Measurements from ENCODE around the gene CLIC1. TPM values are rescaled to one million over a fixed set of nuclear protein-coding genes. Genes with fewer than 3 reads are reported as not detected.

CLIC1 gene
- total RNA-seq, 3 donors from 2014 or later: 266 to 325 (median 318) TPM

DNA sequence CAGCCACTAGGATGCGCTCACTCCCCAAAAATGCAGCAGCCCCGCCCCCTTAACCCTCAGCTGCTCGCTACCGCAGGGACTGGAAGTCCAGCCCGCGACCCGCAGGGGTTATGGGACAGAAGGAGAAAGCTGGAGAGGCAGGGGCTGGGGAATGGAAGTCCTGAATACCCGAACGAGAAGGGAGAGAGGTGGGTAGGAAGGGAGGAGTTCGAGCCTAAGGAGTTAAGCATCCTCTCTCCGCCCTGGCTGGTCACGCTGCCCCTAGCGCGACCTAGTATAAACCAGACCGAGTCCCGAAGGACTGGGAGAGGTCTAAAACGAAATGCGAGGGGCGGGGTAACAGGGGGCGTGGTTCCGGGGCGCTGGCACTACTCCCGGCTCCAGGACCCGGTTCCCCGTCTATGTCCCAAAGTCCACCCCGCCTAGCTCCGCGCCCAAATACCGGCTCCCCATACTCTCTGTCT is 6.8 kb downstream of the CLIC1 start:
- intact Hi-C loops (cut with DNase I; ENCODE audit: low total_unique reads): loop anchor here (5.0 kb wide), 1 partner anchor 103 kb away; no protein-coding TSS in a partner anchor

DNA sequence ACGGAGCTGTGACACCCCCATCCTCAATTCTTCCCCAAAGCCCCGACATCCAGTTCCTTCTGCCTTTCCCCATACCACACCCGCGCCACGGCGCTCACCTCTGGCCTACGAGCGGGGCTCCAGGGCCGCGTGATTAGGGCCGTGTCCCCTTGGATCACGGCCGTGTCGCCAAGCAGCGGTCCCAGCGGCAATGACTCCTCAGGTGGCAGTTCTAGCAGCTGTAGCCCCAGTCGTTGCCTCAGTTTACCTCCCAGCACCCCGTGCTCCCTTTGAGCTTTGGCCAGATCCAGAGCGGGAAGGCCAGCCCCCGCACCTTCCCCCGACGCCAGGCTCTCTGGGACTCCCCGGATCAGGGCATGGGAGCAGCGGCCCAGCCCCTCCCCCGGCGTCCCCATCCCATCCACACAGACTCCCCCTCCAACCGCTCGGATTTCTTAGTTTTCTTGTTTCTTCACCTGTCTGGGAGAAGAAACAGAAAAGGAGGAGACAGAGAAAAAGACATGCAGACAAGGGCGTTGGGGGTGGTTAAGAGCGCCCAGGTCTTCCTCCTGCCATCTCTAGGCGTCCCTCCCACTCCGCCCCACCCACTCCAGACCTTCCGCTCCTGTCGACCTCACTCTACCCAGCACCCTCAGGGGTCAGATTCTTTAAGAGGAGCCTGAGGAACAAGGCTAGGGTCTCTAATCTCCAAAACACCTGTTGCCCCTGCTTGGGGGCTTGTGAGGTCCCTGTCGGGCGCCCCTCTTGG is 7.4 kb downstream of the CLIC1 start, which contains the start of gene DDAH2:
Gene DDAH2, minus strand, starts transcription at position 533 of the 748 bp plus-strand sequence. Its CDS starts 138 bp downstream, at position 395.
- Histone ChIP-seq H3K4me3 (peak within 1 kb of the TSS; percentile 82 to 92 (median 88)), H3K4me1 (peaks cover 0 to 5% of the 10 kb centered on the region in 2 donors), H3K27me3 (no peaks in the 10 kb centered on the region), H3K9me3 (no peaks in the 10 kb centered on the region), H3K36me3 (peaks cover 6% of the 10 kb centered on the region), H3K27ac (peak within 1 kb of the TSS; percentile 97 to 98)
- TF ChIP-seq CTCF (IDR thresholded peaks at IDR 0.05) (no peak), POLR2AphosphoS5 (IDR thresholded peaks at IDR 0.05) (no peak), POLR2A (IDR thresholded peaks at IDR 0.05) (no peak)
- no peak for DNase-seq (ENCODE audit: low spot score in 2 of 2)
- intact Hi-C loops (cut with DNase I; ENCODE audit: low total_unique reads): loop anchor here (5.0 kb wide), 1 partner anchor 103 kb away; no protein-coding TSS in a partner anchor

More for the DNA sequence above, 6.8 kb downstream of the CLIC1 start:
- H3K27ac ChIP-seq: peak overlapping the region; percentile 97 to 98
- H3K36me3 ChIP-seq: peaks cover 6% of the 10 kb centered on the region
- DNase-seq (ENCODE audit: low spot score in 2 of 2): peak; percentile 91 to 95
- no peaks in the 10 kb centered on the region for H3K27me3 ChIP-seq
- peak; percentile 60 to 82 (median 65) for TF ChIP-seq CTCF (IDR thresholded peaks at IDR 0.05)
- peak; percentile 89 to 90 (median 89) for TF ChIP-seq POLR2AphosphoS5 (IDR thresholded peaks at IDR 0.05)
- peak; percentile 28 for TF ChIP-seq POLR2A (IDR thresholded peaks at IDR 0.05)
- H3K4me1 ChIP-seq: peaks cover 6 to 11% of the 10 kb centered on the region in 2 donors
- H3K9me3 ChIP-seq: no peaks in the 10 kb centered on the region
- H3K4me3 ChIP-seq: peak overlapping the region; percentile 82 to 92 (median 88)

DNA sequence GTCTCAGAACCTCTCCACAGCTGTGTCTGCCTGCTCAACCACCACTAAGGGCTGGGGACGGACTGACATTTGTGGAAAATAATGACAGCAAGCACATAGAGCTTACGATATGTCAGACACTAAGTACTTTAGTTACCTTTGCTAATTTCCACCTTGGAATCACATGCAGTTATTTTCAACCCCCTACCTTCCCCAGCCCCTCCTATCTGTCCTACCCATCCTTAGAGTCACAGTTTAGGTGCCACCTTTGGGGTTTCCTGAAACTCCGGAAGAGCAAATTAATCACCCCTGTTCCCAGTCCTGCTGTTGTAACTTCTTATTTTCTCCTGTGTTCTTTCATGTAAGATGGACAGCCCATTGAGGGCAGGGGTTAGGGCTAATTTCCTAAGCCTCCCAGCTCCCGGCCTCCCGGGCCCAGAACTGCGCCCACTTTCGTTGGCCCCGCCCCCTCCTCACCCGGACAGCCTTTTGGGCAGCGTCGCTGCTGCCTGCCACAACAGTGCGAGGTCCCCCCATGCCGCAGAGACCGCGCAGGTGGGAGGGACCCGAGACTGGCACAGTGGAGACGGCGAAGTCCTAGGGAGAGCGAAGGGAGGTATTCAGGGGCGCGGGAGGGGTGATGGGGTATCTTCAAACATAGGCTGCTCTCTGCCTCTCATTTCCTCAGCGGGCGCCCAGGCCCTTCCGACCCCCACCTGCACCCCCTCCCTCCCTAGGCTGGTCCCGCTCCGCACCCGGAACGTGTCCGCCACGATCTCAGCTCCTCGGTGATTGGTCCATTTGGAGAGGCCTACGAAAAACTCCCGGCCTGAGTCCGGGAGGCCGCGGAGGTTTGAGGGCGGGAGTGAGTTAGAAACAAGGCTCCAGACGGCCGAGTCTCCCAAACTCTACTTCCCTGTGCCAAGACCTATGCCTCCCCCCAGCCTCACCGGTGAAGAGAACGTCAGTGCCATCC is 8.3 kb downstream of the CLIC1 start:
- intact Hi-C loops (cut with DNase I; ENCODE audit: low total_unique reads): loop anchor here (5.0 kb wide), 1 partner anchor 104 kb away; no protein-coding TSS in a partner anchor

DNA sequence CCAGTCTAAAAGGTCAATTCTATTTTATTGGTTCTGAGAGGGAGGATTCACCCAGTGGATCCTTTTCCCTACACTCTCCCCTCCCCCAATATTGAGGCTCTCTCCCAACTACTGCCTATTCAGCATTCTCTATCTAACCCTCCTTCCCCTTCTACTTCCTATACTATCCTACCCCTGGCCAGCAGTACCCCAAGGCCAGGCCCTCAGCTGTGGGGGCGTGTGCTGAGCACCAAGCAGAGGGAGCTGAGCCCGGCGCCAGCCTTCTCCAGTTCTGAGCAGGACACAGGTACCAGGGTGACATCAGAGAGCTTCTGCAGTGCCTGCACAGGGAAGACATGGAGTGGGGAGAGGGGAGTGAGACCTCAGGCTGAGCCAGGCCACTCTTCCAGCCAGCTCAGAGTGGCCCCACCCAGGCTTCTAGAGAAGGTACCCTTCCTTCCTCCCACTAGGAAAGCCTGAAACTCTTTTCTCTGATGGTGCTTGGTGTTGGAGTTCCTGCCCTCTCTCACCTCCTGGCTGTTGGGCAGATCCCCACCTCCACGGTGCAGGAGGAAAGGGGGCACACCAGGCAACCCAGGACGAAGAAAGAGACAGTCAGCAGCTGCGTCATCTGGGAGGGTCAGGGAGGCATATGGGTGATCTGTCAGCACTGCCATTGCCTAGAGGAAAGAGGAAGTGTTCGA is 9.2 kb downstream of the CLIC1 start:
- H3K4me3 ChIP-seq: no peak overlapping the region
- H3K27ac ChIP-seq: peak overlapping the region; percentile 58 to 97
- no peak for DNase-seq (ENCODE audit: low spot score in 2 of 2)
- H3K4me1 ChIP-seq: peaks cover 0 to 5% of the 10 kb centered on the region in 2 donors
- no peak for TF ChIP-seq CTCF (IDR thresholded peaks at IDR 0.05)
- no peak for TF ChIP-seq POLR2AphosphoS5 (IDR thresholded peaks at IDR 0.05)
- TF ChIP-seq POLR2A (IDR thresholded peaks at IDR 0.05): no peak
- no peaks in the 10 kb centered on the region for H3K9me3 ChIP-seq
- H3K27me3 ChIP-seq: no peaks in the 10 kb centered on the region
- intact Hi-C loops (cut with DNase I; ENCODE audit: low total_unique reads): loop anchor here (5.0 kb wide), 1 partner anchor 105 kb away; no protein-coding TSS in a partner anchor
- peaks cover 6% of the 10 kb centered on the region for H3K36me3 ChIP-seq

More for the DNA sequence above, 8.3 kb downstream of the CLIC1 start:
- Histone ChIP-seq H3K27ac (peak overlapping the region; percentile 97 to 98), H3K27me3 (no peaks in the 10 kb centered on the region), H3K9me3 (no peaks in the 10 kb centered on the region), H3K4me1 (peaks cover 0 to 5% of the 10 kb centered on the region in 2 donors), H3K4me3 (peak overlapping the region; percentile 82 to 92 (median 88)), H3K36me3 (peaks cover 6% of the 10 kb centered on the region)
- DNase-seq (ENCODE audit: low spot score in 2 of 2): no peak
- TF ChIP-seq POLR2AphosphoS5 (IDR thresholded peaks at IDR 0.05) (no peak), POLR2A (IDR thresholded peaks at IDR 0.05) (no peak), CTCF (IDR thresholded peaks at IDR 0.05) (no peak)

Measured in breast epithelium (tissue), 4 donors.